K562 (cell line): ENCODE measurements around the gene RAB3D. TPM values are rescaled to one million over a fixed set of nuclear protein-coding genes. Genes with fewer than 3 reads are reported as not detected.

Experiments used
- ATAC-seq: fragments of 200-7000 bp; cut with Tn5 transposase; 3 replicates; pipeline ENCODE4 v1.9.1; 2020; ENCODE audit warnings: moderate library complexity
- BruUV-seq: library from RNA; stranded (reverse); fragments of 400-500 nt; replicated peaks from 2 replicates; lab custom pipeline; 2021; lab: Mats Ljungman, UMichigan
- CTCF ChIA-PET: fragments of 300-600 bp; formaldehyde crosslinking; extraction: SDS; loops from one replicate; lab custom pipeline; 2021; ENCODE audit warnings: low intra/inter-chr PET ratio; lab: Yijun Ruan, JAX
- POLR2A ChIA-PET: fragments of 300-600, 350-650 bp; sonication (Branson Sonifier 250); formaldehyde crosslinking; extraction: SDS; loops from one replicate; lab custom pipeline; 2021; ENCODE audit warnings: antibody characterized with exemption, inconsistent platforms; lab: Yijun Ruan, JAX
- DNase-seq, 4 experiments: peaks; one replicate each; pipeline versions ENCODE4 v3.0.0 to v3.0.0-alpha.2; 2011 to 2018; ENCODE audit warnings: low spot score in 3 of 4, mixed read lengths in 3 of 4; ENCODE audit errors: extremely low read depth in 1 of 4
- FAIRE-seq: peaks from 2 replicates; lab custom pipeline; 2011; peaks lifted over from hg19 to GRCh38; lab: Jason Lieb, UNC
- H2AFZ ChIP-seq: 2 replicates; pipeline ENCODE4 v1.6.0; 2011; ENCODE audit warnings: low read depth, low read length, control low read depth, inconsistent platforms
- H3K27ac ChIP-seq: fragments of 200-600 bp; 3 replicates; pipeline ENCODE4 v1.8.0; 2011; ENCODE audit warnings: low read depth, mild to moderate bottlenecking, control low read depth, inconsistent platforms, low read length, moderate library complexity, mixed read lengths; ENCODE audit errors: extremely low read depth
- H3K27me3 ChIP-seq, 2 experiments: fragments of 300-600 bp in 1 of 2; 2 replicates in 1 of 2; 3 replicates in 1 of 2; pipeline versions ENCODE4 v1.6.0 to v1.8.0; 2011; ENCODE audit warnings: inconsistent platforms in 2 of 2, low read length in 2 of 2, mild to moderate bottlenecking in 1 of 2, mixed read lengths in 1 of 2, moderate library complexity in 1 of 2; ENCODE audit not compliant: control insufficient read depth in 2 of 2, insufficient read depth in 2 of 2
- H3K36me3 ChIP-seq: fragments of 300-600 bp; 3 replicates; pipeline ENCODE4 v1.8.0; 2011; ENCODE audit warnings: mild to moderate bottlenecking, low read length, inconsistent platforms; ENCODE audit not compliant: control insufficient read depth, insufficient read depth
- H3K4me1 ChIP-seq, 2 experiments: fragments of 200-600 bp in 1 of 2; replicated peaks in 1 of 2; 2 replicates in 1 of 2; 3 replicates in 1 of 2; pipeline versions ENCODE4 v1.5.1 to v1.8.0; 2011; ENCODE audit warnings: inconsistent platforms in 2 of 2, low read length in 2 of 2, mild to moderate bottlenecking in 1 of 2, mixed read lengths in 1 of 2, moderate library complexity in 1 of 2; ENCODE audit not compliant: control insufficient read depth in 2 of 2, insufficient read depth in 2 of 2
- H3K4me2 ChIP-seq: 2 replicates; pipeline ENCODE4 v1.6.1; 2011; ENCODE audit warnings: low read length, control low read depth, inconsistent platforms, mixed read lengths; ENCODE audit not compliant: insufficient read depth
- H3K4me3 ChIP-seq: fragments of 200-600 bp; sonication (generic), shearing (Covaris generic); 2 replicates; pipeline ENCODE4 v1.5.1; 2016; ENCODE audit warnings: control low read depth, inconsistent platforms
- H3K79me2 ChIP-seq: fragments of 200-600 bp; 3 replicates; pipeline ENCODE4 v1.8.0; 2011; ENCODE audit warnings: low read length, inconsistent platforms; ENCODE audit not compliant: control insufficient read depth, insufficient read depth
- H3K9ac ChIP-seq, 2 experiments: 2 replicates each; pipeline versions ENCODE4 v1.6.0 to v1.6.1; 2011; ENCODE audit warnings: low read depth in 2 of 2, low read length in 2 of 2, control low read depth in 1 of 2, inconsistent platforms in 1 of 2, mild to moderate bottlenecking in 1 of 2, mixed read lengths in 1 of 2; ENCODE audit not compliant: insufficient read depth in 1 of 2
- H3K9me1 ChIP-seq: one replicate; pipeline ENCODE4 v1.6.0; 2011; ENCODE audit warnings: inconsistent platforms, mild to moderate bottlenecking, low read length, moderate library complexity; ENCODE audit not compliant: control insufficient read depth, insufficient read depth
- H3K9me3 ChIP-seq: replicated peaks from 2 replicates; pipeline ENCODE4 v1.5.1; 2011; ENCODE audit warnings: low read depth, low read length, inconsistent platforms; ENCODE audit not compliant: control insufficient read depth, insufficient read depth
- H4K20me1 ChIP-seq: replicated peaks from 2 replicates; pipeline ENCODE4 v1.6.1; 2011; ENCODE audit warnings: low read length, inconsistent platforms, mixed read lengths; ENCODE audit not compliant: control insufficient read depth, insufficient read depth
- ATF2 ChIP-seq: sonication (generic); formaldehyde crosslinking; IDR thresholded peaks from 2 replicates; pipeline ENCODE4 v1.8.1; 2022; ENCODE audit warnings: missing genetic modification reagents
- BCOR ChIP-seq: fragments of 450-650 bp; IDR thresholded peaks from 2 replicates; pipeline ENCODE4 v1.6.1; 2016
- MAX ChIP-seq: sonication (generic); formaldehyde crosslinking; IDR thresholded peaks from 2 replicates; pipeline ENCODE4 v1.9.0; 2022; ENCODE audit warnings: mild to moderate bottlenecking, missing genetic modification reagents
- RBM25 ChIP-seq: fragments of 200-400 bp; formaldehyde crosslinking; IDR thresholded peaks from 2 replicates; pipeline ENCODE4 v1.6.1; 2018; ENCODE audit warnings: low read length, low read depth, moderate library complexity; ENCODE audit not compliant: severe bottlenecking
- ZFP36 ChIP-seq: fragments of 150-350 bp; IDR thresholded peaks from 2 replicates; pipeline ENCODE4 v1.6.1; 2018; ENCODE audit warnings: low read length, low read depth; ENCODE audit not compliant: partially characterized antibody
- WGBS: fragments of 100-300 bp; shearing (Covaris generic); methylation state at CpG from one replicate; pipeline ENCODE4 v1.1.6; 2016; ENCODE audit warnings: low coverage, mixed read lengths; ENCODE audit not compliant: insufficient coverage; ENCODE audit errors: missing lambda C conversion rate; 5-methylcytosine and 5-hydroxymethylcytosine counted together
- in situ Hi-C: fragments of 300-500 bp; cut with MboI; formaldehyde crosslinking; loops from 4 replicates; pipeline ENCODE4 v1.15.0; 2018; ENCODE audit warnings: inconsistent platforms, mixed read lengths
- intact Hi-C: fragments of 100-400 bp; cut with micrococcal nuclease; formaldehyde crosslinking; loops from 2 replicates; pipeline ENCODE4 v1.14.2; 2022
- polyA plus RNA-seq, 8 experiments: library from polyadenylated mRNA; depleted of rRNA in 4 of 8; stranded (reverse) in 5 of 8; unstranded in 3 of 8; fragments of >200 nt; fragmentation: Nextera tagmentation in 2 of 8; fragmentation: Illumina TruSeq in 1 of 8; extraction: Ambion mirVana in 2 of 8; extraction: Trizol in 1 of 8; gene quantifications; 2 replicates each; pipeline versions ENCODE4 v1.2.1 to v1.2.3, GENCODE V29; 2011 to 2014; ENCODE audit warnings: inconsistent platforms in 1 of 8, missing spikeins in 1 of 8
- total RNA-seq, 7 experiments: library from RNA; depleted of rRNA in 6 of 7; stranded (reverse); fragments of >200 nt in 6 of 7; fragmentation: Illumina TruSeq in 2 of 7; extraction: Trizol in 2 of 7; gene quantifications; 2 replicates each; pipeline versions ENCODE4 v1.2.1 to v1.2.3, GENCODE V29; 2011 to 2021; ENCODE audit warnings: low replicate concordance in 1 of 7
- TF ChIP-seq, protein P1 (sequence below): fragments of 250-450 bp; sonication (Bioruptor Pico); IDR thresholded peaks from 2 replicates; pipeline ENCODE4 v1.8.0; 2021; ENCODE audit warnings: mild to moderate bottlenecking, moderate library complexity

The RAB3D gene
- total and polyA plus RNA-seq, 9 of the 15 experiments (the other 6 are each of a cell fraction or from before 2014, with no cell fraction given) = 0.34 to 3.3 (median 1.3) TPM

DNA sequence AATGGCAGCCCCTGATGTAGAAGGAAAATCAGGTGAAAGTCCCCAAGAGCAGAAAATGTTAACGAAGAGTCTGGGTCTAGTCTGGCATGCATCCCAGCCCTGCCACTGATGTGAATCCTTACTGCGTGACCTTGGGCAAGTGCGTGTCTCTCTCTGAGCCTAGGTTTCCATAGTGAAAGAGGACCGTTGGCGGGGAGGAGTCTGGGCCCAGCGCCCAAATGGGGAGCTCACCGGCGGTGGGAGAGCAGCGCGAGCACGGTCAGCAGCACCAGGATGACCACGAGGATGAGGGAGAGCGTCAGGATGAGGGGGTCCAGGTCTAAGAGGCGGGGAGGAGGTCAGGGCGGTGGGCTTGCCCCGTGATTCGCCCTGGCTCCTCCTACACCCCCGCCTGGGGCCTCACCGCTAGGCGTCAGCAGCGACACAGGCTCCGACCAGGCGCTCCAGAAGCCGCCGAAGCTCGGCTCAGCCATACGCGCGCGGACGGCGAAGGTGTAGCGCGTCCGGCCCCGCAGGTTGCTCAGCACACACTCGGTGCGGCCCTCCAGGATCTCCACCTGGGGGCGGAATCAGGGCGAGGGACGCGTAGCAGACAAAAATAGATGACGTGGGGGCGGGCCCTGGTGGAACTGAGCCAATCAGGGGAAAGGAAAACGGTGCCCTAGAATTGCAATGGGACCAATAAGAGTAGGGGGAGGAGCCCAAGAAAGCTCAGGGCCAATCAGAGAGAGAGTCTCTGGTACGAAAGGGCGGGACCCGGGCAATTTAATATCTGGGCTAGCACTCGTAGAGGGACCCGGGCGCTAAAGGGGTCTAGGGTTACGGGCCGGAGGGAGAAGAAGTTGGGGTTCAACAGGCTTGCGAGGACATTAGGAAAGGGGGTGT is 41.4 kb upstream of the RAB3D start (continued):
- TF ChIP-seq RBM25 = no peak

DNA sequence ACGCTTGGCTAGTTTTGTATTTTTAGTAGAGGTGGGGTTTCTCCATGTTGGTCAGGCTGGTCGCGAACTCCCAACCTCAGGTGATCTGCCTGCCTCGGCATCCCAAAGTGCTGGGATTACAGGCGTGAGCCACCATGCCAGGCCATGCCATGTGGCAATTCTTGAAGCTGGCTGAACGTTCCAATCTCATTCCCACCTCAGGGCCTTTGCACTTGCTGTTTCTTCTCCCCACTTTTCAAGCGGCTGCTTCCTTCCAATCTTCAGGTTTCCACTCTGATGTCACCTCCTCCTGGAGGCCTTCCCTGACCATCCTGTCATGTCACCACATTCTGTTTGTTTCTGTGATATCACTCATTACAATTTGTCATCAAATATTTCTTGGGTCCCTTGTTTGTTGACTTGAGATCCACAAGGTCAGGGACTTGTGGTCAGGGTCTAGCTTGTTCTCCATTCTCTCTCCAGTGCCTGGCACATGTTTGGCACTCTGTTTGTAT is 40.4 kb upstream of the RAB3D start:
- Histone ChIP-seq H3K9me3 (no peaks in the 10 kb centered on the region), H3K27me3 (no peaks in the 10 kb centered on the region), H4K20me1 (no peaks in the 10 kb centered on the region; the same call in 1 of the 2 replicates), H3K27ac (no peak overlapping the region), H3K9ac (no peak overlapping the region), H3K36me3 (peaks cover 44% of the 10 kb centered on the region), H2AFZ (no peak overlapping the region), H3K4me1 (peaks cover 22 to 62% of the 10 kb centered on the region in 2 experiments), H3K9me1 (peaks cover 3% of the 10 kb centered on the region), H3K4me3 (no peak overlapping the region), H3K4me2 (no peak overlapping the region), H3K79me2 (peaks cover 25% of the 10 kb centered on the region; the same call in 2 of the 3 replicates)
- in situ Hi-C loops (loop anchor here (5.0 kb wide), 1 partner anchor 83 kb away; the partner anchor contains the start of gene TSPAN16), intact Hi-C loops (loop anchor here (5.0 kb wide), 2 partner anchors 88 to 102 kb away; partner anchors contain the start of gene ELAVL3)
- no peak for DNase-seq
- ChIA-PET CTCF (no interaction called here), POLR2A (interaction anchor here (0.5 kb wide), 1 partner anchor 444 kb away, joined by 3 read pairs; no protein-coding TSS in a partner anchor)
- no peak for FAIRE-seq
- no peak for ATAC-seq
- 75% methylated on average over 7 of the region's 7 CpGs for WGBS
- BruUV-seq = no TSS peak
- TF ChIP-seq BCOR (peak; percentile 61; the same call in 1 of the 2 replicates), ZFP36 (peak; percentile 88), MAX (CRISPR knock-in tag) (0 out of 2 replicates have a peak, but pooled peaks have one; percentile 17), ATF2 (no peak)
- TF ChIP-seq, protein P1, sequence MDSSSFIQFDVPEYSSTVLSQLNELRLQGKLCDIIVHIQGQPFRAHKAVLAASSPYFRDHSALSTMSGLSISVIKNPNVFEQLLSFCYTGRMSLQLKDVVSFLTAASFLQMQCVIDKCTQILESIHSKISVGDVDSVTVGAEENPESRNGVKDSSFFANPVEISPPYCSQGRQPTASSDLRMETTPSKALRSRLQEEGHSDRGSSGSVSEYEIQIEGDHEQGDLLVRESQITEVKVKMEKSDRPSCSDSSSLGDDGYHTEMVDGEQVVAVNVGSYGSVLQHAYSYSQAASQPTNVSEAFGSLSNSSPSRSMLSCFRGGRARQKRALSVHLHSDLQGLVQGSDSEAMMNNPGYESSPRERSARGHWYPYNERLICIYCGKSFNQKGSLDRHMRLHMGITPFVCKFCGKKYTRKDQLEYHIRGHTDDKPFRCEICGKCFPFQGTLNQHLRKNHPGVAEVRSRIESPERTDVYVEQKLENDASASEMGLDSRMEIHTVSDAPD (CRISPR knock-in tag) = no peak
